C4-2B (cell line): ENCODE data around the gene RABL3.

Experiments used
- ZFX ChIP-seq: fragments of 450-650 bp; IDR thresholded peaks from 2 replicates; pipeline ENCODE4 v1.6.1; 2017
- TF ChIP-seq, protein P1 (sequence below): fragments of 450-650 bp; conservative IDR thresholded peaks from 2 replicates; pipeline ENCODE4 v1.5.1; 2017; ENCODE audit warnings: mild to moderate bottlenecking

DNA sequence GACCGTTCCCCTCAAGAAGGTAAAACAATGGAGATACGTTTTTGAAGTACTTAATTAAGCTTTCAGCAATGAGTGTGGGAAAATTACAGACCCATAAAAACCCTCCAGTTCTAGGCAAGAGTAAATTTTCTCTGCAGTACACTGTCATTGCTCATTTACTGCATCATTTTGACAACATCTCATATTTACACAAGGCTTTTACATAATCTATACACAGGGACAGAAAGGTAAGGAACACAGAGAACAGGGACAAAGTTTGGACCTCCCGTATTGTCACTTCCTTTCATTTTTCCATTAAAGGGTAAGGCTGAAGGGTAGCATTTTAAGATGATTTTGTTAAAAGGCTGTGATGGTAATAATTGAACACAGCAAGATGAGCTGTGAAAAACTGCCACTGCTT is 52.9 kb downstream of the RABL3 start:
- TF ChIP-seq, protein P1, sequence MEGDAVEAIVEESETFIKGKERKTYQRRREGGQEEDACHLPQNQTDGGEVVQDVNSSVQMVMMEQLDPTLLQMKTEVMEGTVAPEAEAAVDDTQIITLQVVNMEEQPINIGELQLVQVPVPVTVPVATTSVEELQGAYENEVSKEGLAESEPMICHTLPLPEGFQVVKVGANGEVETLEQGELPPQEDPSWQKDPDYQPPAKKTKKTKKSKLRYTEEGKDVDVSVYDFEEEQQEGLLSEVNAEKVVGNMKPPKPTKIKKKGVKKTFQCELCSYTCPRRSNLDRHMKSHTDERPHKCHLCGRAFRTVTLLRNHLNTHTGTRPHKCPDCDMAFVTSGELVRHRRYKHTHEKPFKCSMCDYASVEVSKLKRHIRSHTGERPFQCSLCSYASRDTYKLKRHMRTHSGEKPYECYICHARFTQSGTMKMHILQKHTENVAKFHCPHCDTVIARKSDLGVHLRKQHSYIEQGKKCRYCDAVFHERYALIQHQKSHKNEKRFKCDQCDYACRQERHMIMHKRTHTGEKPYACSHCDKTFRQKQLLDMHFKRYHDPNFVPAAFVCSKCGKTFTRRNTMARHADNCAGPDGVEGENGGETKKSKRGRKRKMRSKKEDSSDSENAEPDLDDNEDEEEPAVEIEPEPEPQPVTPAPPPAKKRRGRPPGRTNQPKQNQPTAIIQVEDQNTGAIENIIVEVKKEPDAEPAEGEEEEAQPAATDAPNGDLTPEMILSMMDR = no peak
- no peak for TF ChIP-seq ZFX
